ENCODE measurements around the gene ZBTB45. TPM values are rescaled to one million over a fixed set of nuclear protein-coding genes. Genes with fewer than 3 reads are reported as not detected.
"Not testable (repeated sequence)": the region's sequence is repeated elsewhere in the genome, so short reads cannot be mapped to it uniquely, and the experiment has no call there.

ZBTB45 gene
- polyA plus RNA-seq, 4 donors: 8.7 to 15.3 (median 9.0) TPM

- DNase-seq (ENCODE audit: low read depth in 4 of 4, low spot score in 3 of 4): no peak
Observed at GRCh38 chr19:58477130-58477529, 42.5 kb downstream of the ZBTB45 start.

- DNase-seq (ENCODE audit: low read depth in 4 of 4, low spot score in 3 of 4): no peak
Observed at GRCh38 chr19:58476498-58477015, 43.1 kb downstream of the ZBTB45 start.

GRCh38 chr19:58475714-58476497 lies 43.7 kb downstream of the ZBTB45 start, which contains the start of gene ZNF446:
Gene ZNF446 (plus strand): TSS chr19:58476352. CDS start chr19:58477219, 867 bp downstream.
- DNase-seq (ENCODE audit: low read depth in 4 of 4, low spot score in 3 of 4): peak; percentile 93 to 95 (median 94)

GRCh38 chr19:58474997-58475713 lies 44.5 kb downstream of the ZBTB45 start:
- DNase-seq (ENCODE audit: low read depth in 4 of 4, low spot score in 3 of 4): no peak

GRCh38 chr19:58474291-58474996 lies 45.2 kb downstream of the ZBTB45 start:
- no peak for DNase-seq (ENCODE audit: low read depth in 4 of 4, low spot score in 3 of 4)

- no peak for DNase-seq (ENCODE audit: low read depth in 4 of 4, low spot score in 3 of 4)
Observed at GRCh38 chr19:58473775-58474174, 45.8 kb downstream of the ZBTB45 start.

- DNase-seq (ENCODE audit: low read depth in 4 of 4, low spot score in 3 of 4): no peak
Observed at GRCh38 chr19:58471736-58472135, 47.9 kb downstream of the ZBTB45 start.

GRCh38 chr19:58470837-58471543 lies 48.6 kb downstream of the ZBTB45 start:
- DNase-seq (ENCODE audit: low read depth in 4 of 4, low spot score in 3 of 4): not testable (repeated sequence)

GRCh38 chr19:58469241-58470013 lies 50.2 kb downstream of the ZBTB45 start:
- no peak for DNase-seq (ENCODE audit: low read depth in 4 of 4, low spot score in 3 of 4)

GRCh38 chr19:58468216-58468839 lies 51.3 kb downstream of the ZBTB45 start:
- DNase-seq (ENCODE audit: low read depth in 4 of 4, low spot score in 3 of 4): no peak

GRCh38 chr19:58466760-58467589 lies 52.6 kb downstream of the ZBTB45 start, which contains the start of gene ZNF324:
Gene ZNF324 (plus strand): TSS chr19:58467080. CDS start chr19:58469186, 2,106 bp downstream.
- peak; percentile 89 to 96 (median 92) for DNase-seq (ENCODE audit: low read depth in 4 of 4, low spot score in 3 of 4)

GRCh38 chr19:58466089-58466759 lies 53.4 kb downstream of the ZBTB45 start:
- no peak for DNase-seq (ENCODE audit: low read depth in 4 of 4, low spot score in 3 of 4)

Other genes with a start within 250 kb of the ZBTB45 start
- 1 to 10 TPM; 5.5 to 8.8 (median 8.0) TPM for gene ZNF8, start 240.9 kb downstream of the ZBTB45 start, polyA plus RNA-seq (ENCODE audit: insufficient read length in 4 of 4)
- gene ERVK3-1, start 214.4 kb downstream of the ZBTB45 start, polyA plus RNA-seq (ENCODE audit: insufficient read length in 4 of 4): 10 to 100 TPM; 42.7 to 53.2 (median 46.3) TPM
- gene ZSCAN22, start 192.8 kb downstream of the ZBTB45 start, polyA plus RNA-seq (ENCODE audit: insufficient read length in 4 of 4): 1 to 10 TPM; 3.5 to 4.2 (median 3.8) TPM
- 1 to 10 TPM in 3 of 4 donors, under 1 TPM in 1; 0.89 to 1.9 (median 1.3) TPM for gene A1BG, start 166.3 kb downstream of the ZBTB45 start, polyA plus RNA-seq (ENCODE audit: insufficient read length in 4 of 4)
- gene ZNF497, start 157.1 kb downstream of the ZBTB45 start, polyA plus RNA-seq (ENCODE audit: insufficient read length in 4 of 4): 1 to 10 TPM; 2.9 to 6.5 (median 3.8) TPM
- 1 to 10 TPM; 1.9 to 5.0 (median 2.5) TPM for gene ZNF837, start 138.8 kb downstream of the ZBTB45 start, polyA plus RNA-seq (ENCODE audit: insufficient read length in 4 of 4)
- gene RPS5, start 132.5 kb downstream of the ZBTB45 start, polyA plus RNA-seq (ENCODE audit: insufficient read length in 4 of 4): 1,000 to 10,000 TPM in 1 of 4 donors, 100 to 1,000 TPM in 3; 837 to 1,018 (median 886) TPM
- not detected for gene RNF225, start 124.2 kb downstream of the ZBTB45 start, polyA plus RNA-seq (ENCODE audit: insufficient read length in 4 of 4)
- 10 to 100 TPM; 12.2 to 13.6 (median 12.7) TPM for gene ZNF584, start 111.2 kb downstream of the ZBTB45 start, polyA plus RNA-seq (ENCODE audit: insufficient read length in 4 of 4)
- 10 to 100 TPM in 3 of 4 donors, 1 to 10 TPM in 1; 9.0 to 15.9 (median 14.3) TPM for gene ZNF132, start 79.7 kb downstream of the ZBTB45 start, polyA plus RNA-seq (ENCODE audit: insufficient read length in 4 of 4)
- gene ZNF324B, start 68.2 kb downstream of the ZBTB45 start, polyA plus RNA-seq (ENCODE audit: insufficient read length in 4 of 4): 1 to 10 TPM; 5.6 to 7.1 (median 6.1) TPM
- gene ZNF324, start 52.7 kb downstream of the ZBTB45 start, polyA plus RNA-seq (ENCODE audit: insufficient read length in 4 of 4): 10 to 100 TPM in 1 of 4 donors, 1 to 10 TPM in 3; 7.2 to 12.1 (median 8.9) TPM
- 10 to 100 TPM; 13.3 to 20.6 (median 13.8) TPM for gene ZNF446, start 43.5 kb downstream of the ZBTB45 start, polyA plus RNA-seq (ENCODE audit: insufficient read length in 4 of 4)
- 10 to 100 TPM in 1 of 4 donors, 1 to 10 TPM in 3; 6.8 to 11.3 (median 8.6) TPM for gene SLC27A5, start 7.8 kb downstream of the ZBTB45 start, polyA plus RNA-seq (ENCODE audit: insufficient read length in 4 of 4)
- 100 to 1,000 TPM; 508 to 729 (median 693) TPM for gene TRIM28, start 24.3 kb upstream of the ZBTB45 start, polyA plus RNA-seq (ENCODE audit: insufficient read length in 4 of 4)
- 100 to 1,000 TPM in 3 of 4 donors, 10 to 100 TPM in 1; 79.1 to 120 (median 116) TPM for gene CHMP2A, start 35.3 kb upstream of the ZBTB45 start, polyA plus RNA-seq (ENCODE audit: insufficient read length in 4 of 4)
- gene UBE2M, start 38.8 kb upstream of the ZBTB45 start, polyA plus RNA-seq (ENCODE audit: insufficient read length in 4 of 4): 10 to 100 TPM; 65.6 to 98.9 (median 96.5) TPM
- gene MZF1, start 53.5 kb upstream of the ZBTB45 start, polyA plus RNA-seq (ENCODE audit: insufficient read length in 4 of 4): 10 to 100 TPM; 21.8 to 56.7 (median 29.6) TPM